Epithelial cell of proximal tubule (primary cell): ENCODE results near the gene CIDEB. TPM values are rescaled to one million over a fixed set of nuclear protein-coding genes. Genes with fewer than 3 reads are reported as not detected.

ENCODE experiments used
- DNase-seq: peaks from one replicate; pipeline ENCODE4 v3.0.0-alpha.2; 2011; ENCODE audit warnings: low read depth
- H3K4me3 ChIP-seq: 2 replicates; pipeline ENCODE4 v1.5.1; 2011; ENCODE audit warnings: low read depth, mild to moderate bottlenecking, low read length
- total RNA-seq: library from RNA; depleted of rRNA; stranded (reverse); fragments of >200 nt; gene quantifications from 2 replicates; pipeline ENCODE4 v1.2.3, GENCODE V29; 2015
- TF ChIP-seq, protein P1 (sequence below): conservative IDR thresholded peaks from 2 replicates; pipeline ENCODE4 v1.5.1; 2012; ENCODE audit warnings: low read depth, mild to moderate bottlenecking, low read length

The CIDEB gene
- total RNA-seq, 1 donor from 2014 or later: 3.6 TPM

DNA sequence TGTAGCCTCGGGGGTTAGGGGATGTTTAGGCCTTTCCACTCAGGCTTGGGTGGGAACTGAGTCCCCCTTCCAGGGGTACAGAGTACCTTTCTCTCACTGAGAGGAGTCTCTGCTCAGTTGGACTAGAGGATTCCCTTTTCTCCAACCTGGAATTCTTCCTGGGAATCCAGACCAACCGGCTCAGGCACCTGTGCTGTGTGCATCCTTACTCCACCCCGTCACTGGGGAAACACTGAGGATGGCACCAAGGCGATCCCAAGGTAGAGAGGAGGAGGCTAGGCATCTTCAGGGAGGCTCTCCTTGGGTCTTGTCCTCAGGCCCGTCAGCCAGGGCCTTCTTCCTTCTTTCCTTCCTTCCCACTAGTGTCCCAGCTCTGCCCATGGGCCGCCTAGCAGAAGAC, 43.9 kb downstream of the CIDEB start:
- TF ChIP-seq, protein P1, sequence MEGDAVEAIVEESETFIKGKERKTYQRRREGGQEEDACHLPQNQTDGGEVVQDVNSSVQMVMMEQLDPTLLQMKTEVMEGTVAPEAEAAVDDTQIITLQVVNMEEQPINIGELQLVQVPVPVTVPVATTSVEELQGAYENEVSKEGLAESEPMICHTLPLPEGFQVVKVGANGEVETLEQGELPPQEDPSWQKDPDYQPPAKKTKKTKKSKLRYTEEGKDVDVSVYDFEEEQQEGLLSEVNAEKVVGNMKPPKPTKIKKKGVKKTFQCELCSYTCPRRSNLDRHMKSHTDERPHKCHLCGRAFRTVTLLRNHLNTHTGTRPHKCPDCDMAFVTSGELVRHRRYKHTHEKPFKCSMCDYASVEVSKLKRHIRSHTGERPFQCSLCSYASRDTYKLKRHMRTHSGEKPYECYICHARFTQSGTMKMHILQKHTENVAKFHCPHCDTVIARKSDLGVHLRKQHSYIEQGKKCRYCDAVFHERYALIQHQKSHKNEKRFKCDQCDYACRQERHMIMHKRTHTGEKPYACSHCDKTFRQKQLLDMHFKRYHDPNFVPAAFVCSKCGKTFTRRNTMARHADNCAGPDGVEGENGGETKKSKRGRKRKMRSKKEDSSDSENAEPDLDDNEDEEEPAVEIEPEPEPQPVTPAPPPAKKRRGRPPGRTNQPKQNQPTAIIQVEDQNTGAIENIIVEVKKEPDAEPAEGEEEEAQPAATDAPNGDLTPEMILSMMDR: no peak
- no peak for DNase-seq
- no peak overlapping the region for H3K4me3 ChIP-seq

DNA sequence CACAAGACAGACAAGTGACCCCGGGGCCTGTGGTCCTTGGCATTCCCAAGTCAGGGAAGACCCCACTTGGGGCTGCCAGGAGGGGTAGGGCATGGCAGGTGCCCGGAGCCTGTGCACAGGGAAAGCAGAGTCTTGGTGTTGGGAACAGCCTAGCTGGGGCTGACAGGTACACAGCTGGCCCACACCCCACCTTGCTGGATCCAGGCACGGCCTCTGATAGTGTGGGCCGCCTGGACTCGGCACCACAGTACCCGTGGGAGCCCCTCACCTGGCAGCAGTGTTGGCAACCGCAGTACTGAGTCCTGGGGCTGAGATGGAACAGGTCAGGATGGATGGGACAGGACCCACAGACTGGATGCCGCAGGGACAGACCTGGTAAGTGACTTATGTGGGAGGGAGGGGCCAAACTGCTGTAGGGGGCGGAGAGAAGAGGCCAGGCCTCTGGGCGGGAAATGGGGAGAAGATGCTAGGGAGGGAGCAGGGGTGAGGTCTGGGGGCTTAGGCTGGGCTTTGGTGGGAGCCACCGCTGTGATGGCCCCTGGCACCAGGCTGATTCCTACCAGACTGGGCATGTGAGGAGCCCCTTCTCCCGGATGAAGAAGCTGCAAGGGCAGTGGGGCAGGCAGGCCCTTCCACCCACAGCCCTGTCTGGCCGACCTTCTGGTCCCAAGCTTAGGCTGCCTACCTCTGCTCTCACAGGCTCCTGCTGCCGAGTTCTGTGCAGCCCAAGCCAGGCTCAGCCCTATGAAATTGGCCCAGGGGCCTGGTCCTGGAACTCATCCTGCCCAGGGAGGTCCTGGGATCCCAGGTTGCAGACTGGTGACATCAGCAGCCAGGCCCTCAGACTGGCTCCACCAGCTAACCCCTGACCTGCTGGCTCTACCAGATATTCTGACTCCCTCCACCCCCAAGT, 44.7 kb downstream of the CIDEB start, which contains the start of gene TGM1:
TSS of gene TGM1 (minus strand) at position 357 of the 913 bp plus-strand sequence. CDS start 825 bp downstream, outside the sequence.
- TF ChIP-seq, protein P1: no peak
- DNase-seq: no peak
- H3K4me3 ChIP-seq: no peak within 1 kb of the TSS

DNA sequence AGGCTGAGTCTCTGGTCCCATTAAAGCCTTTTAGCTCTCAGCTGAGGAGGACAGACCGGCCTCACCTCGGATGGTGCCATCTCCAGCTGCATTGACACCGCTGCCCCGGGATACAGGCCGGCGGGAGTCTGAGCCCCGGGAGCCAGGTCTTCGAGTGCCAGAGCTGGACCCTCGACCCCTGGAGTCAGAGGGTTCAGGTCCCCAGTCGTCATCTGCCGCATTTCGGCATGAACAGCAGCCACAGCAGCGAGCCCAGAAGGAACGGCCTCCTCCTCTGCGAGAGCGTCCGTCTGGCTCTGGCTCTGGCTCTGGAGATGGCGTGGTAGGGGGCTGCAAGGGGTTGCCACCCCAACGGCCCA, 45.8 kb downstream of the CIDEB start:
- H3K4me3 ChIP-seq: no peak overlapping the region
- TF ChIP-seq, protein P1: no peak
- no peak for DNase-seq

DNA sequence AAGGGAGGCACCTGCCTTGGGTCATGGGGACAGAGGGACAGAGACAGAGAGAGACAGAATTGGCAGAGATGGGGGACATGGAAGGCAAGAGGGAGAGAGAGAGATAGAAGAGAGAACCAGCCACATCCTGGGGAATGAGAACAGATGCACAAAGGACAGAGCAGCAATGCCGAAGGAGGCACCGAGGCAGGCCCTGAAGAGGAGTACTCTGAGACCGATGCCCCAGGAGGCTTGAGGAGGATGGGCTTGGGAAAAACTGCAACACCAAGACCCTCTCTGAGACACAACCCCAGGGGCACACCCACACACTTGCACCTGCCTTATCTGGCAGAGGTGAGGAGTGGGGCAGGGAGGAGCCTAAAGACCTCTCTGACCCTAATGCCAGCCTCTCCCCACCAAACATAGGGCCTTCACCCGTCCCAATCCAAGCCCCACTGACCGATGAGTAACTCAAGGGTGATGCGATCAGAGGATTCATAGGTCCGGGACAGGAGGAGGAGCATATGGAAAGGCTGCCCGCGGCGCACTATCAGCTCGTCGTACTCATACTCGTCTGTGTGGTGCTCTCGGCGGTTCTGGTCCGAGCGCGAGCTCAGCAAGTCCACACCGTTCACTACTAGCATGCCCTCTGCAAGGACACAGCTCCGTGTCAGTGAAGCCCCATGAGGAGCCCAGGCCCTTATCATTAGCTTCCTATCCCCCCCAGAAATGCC, 46.4 kb downstream of the CIDEB start:
- TF ChIP-seq, protein P1: no peak
- no peak overlapping the region for H3K4me3 ChIP-seq
- no peak for DNase-seq

DNA sequence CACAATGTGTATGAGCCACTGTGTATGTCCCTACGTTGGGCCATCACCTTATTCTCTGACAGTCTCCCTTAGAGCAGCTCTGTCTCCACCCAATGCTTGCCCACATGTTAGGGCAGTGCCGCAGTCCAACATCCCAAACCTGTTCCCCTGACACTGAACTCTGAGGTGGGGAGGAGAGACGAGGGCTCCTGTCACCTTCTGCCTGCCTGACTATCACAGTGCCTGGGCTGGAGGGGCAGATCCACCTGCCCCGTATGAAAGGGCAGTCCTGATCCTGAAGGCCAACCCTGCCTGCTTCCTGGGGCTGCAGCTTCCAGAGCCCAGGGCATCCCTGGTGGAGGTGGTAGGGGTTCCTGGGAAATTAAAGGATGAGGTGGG, 47.0 kb downstream of the CIDEB start:
- TF ChIP-seq, protein P1: no peak
- DNase-seq: no peak
- no peak overlapping the region for H3K4me3 ChIP-seq

DNA sequence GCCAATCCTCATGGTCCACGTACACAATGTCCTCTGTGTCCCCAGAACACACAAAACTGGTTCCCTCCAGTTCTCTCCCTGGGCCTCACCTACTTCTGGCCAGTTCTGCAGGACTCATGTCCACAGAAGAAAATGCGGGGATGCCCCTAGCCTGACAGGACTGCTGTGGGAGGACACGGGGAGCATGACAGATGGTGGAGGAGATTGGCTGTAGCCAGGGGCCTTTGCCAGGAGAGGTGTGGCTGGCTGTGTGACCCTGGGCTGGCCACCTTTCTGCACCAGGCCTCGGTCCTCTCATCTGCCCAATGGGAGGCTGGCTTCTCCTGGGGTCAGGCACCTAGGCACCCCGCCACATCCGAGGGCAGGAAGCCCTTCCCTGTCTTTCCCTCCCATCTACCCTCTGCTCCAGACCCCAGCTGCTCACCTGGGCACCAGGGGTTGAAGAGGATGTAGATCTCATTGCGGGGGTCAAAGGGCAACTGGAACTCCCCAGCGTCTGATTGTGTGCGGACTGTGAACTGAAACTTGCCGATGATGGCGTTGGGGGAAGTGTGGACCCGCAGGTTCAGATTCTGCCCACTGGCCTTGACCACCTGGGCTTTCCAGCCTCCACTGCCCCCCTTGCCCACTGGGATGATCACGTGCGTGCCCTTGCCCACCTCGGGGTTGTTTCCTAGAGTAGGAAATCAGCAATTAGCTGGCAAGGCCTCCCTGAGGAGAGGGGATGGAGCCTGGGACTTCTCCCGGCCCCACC, 47.6 kb downstream of the CIDEB start:
- no peak for DNase-seq
- TF ChIP-seq, protein P1: no peak
- H3K4me3 ChIP-seq: no peak overlapping the region
